HEK293 (cell line): ENCODE results near the gene PIK3C2G.

Experiments
- CTCF ChIA-PET: fragments of 350-600 bp; formaldehyde crosslinking; extraction: SDS; loops from one replicate; lab custom pipeline; 2021; ENCODE audit warnings: antibody characterized with exemption; lab: Yijun Ruan, JAX
- POLR2A ChIA-PET: fragments of 300-600 bp; formaldehyde crosslinking; extraction: SDS; loops from one replicate; lab custom pipeline; 2020; ENCODE audit warnings: antibody characterized with exemption, inconsistent platforms; lab: Yijun Ruan, JAX
- H3K27ac ChIP-seq: fragments of 200-500 bp; sonication (Bioruptor generic); 2 replicates; pipeline ENCODE4 v1.5.1; 2014; ENCODE audit warnings: low read depth, low read length, control low read depth, inconsistent platforms; ENCODE audit errors: extremely low read depth
- H3K36me3 ChIP-seq, 2 experiments: fragments of 200-500 bp in 1 of 2; sonication (Bioruptor generic) in 1 of 2; 1 replicate in 1 of 2; 2 replicates in 1 of 2; pipeline ENCODE4 v1.5.1; 2014 to 2017; ENCODE audit warnings: inconsistent platforms in 2 of 2, low read length in 2 of 2; ENCODE audit not compliant: control insufficient read depth in 2 of 2, insufficient read depth in 1 of 2
- H3K4me1 ChIP-seq: fragments of 200-500 bp; sonication (Bioruptor generic); 2 replicates; pipeline ENCODE4 v1.5.1; 2014; ENCODE audit warnings: mild to moderate bottlenecking, low read length, inconsistent platforms; ENCODE audit not compliant: control insufficient read depth, insufficient read depth
- H3K4me3 ChIP-seq: 2 replicates; pipeline ENCODE4 v1.5.1; 2011; ENCODE audit warnings: low read depth, mild to moderate bottlenecking, control low read depth, low read length, moderate library complexity
- H3K9me3 ChIP-seq: fragments of 200-500 bp; sonication (Bioruptor generic); 2 replicates; pipeline ENCODE4 v1.5.1; 2014; ENCODE audit warnings: low read depth, low read length, inconsistent platforms; ENCODE audit not compliant: control insufficient read depth, insufficient read depth
- GLIS2 ChIP-seq: fragments of 450-650 bp; formaldehyde crosslinking; IDR thresholded peaks from 2 replicates; pipeline ENCODE4 v1.5.1; 2016; ENCODE audit warnings: missing biosample characterization, missing genetic modification characterization
- HOXC10 ChIP-seq: sonication (generic); formaldehyde crosslinking; IDR thresholded peaks from 2 replicates; pipeline ENCODE4 v1.8.1; 2023; ENCODE audit warnings: mild to moderate bottlenecking, missing genetic modification reagents
- KLF10 ChIP-seq: fragments of 450-650 bp; IDR thresholded peaks from 2 replicates; pipeline ENCODE4 v1.5.1; 2018; ENCODE audit warnings: missing biosample characterization, mild to moderate bottlenecking, missing genetic modification characterization
- MYNN ChIP-seq: fragments of 450-650 bp; formaldehyde crosslinking; IDR thresholded peaks from 2 replicates; pipeline ENCODE4 v1.5.1; 2016; ENCODE audit warnings: missing biosample characterization, missing genetic modification characterization, borderline replicate concordance
- SALL2 ChIP-seq: fragments of 450-650 bp; formaldehyde crosslinking; IDR thresholded peaks from 2 replicates; pipeline ENCODE4 v1.5.0; 2017; ENCODE audit warnings: missing biosample characterization, mild to moderate bottlenecking, missing genetic modification characterization, borderline replicate concordance
- WT1 ChIP-seq: fragments of 450-650 bp; formaldehyde crosslinking; IDR thresholded peaks from 2 replicates; pipeline ENCODE4 v1.5.1; 2016; ENCODE audit warnings: missing biosample characterization, missing genetic modification characterization
- YY2 ChIP-seq: fragments of 450-650 bp; formaldehyde crosslinking; IDR thresholded peaks from 2 replicates; pipeline ENCODE4 v1.5.1; 2016; ENCODE audit warnings: missing biosample characterization, missing genetic modification characterization
- ZBTB7A ChIP-seq: fragments of 450-650 bp; formaldehyde crosslinking; IDR thresholded peaks from 2 replicates; pipeline ENCODE4 v1.5.1; 2016; ENCODE audit warnings: low read depth, missing biosample characterization, missing genetic modification characterization
- ZFP41 ChIP-seq: fragments of 450-650 bp; formaldehyde crosslinking; IDR thresholded peaks from 2 replicates; pipeline ENCODE4 v1.5.1; 2016; ENCODE audit warnings: missing biosample characterization, missing genetic modification characterization, borderline replicate concordance
- ZFP69B ChIP-seq: fragments of 450-650 bp; formaldehyde crosslinking; IDR thresholded peaks from 2 replicates; pipeline ENCODE4 v1.5.1; 2016; ENCODE audit warnings: missing biosample characterization, missing genetic modification characterization
- ZNF114 ChIP-seq: fragments of 450-650 bp; formaldehyde crosslinking; IDR thresholded peaks from 2 replicates; pipeline ENCODE4 v1.5.0; 2017; ENCODE audit warnings: missing biosample characterization, missing genetic modification characterization
- ZNF140 ChIP-seq: fragments of 450-650 bp; formaldehyde crosslinking; IDR thresholded peaks from 2 replicates; pipeline ENCODE4 v1.5.1; 2016; ENCODE audit warnings: missing biosample characterization, missing genetic modification characterization
- ZNF211 ChIP-seq: fragments of 450-650 bp; formaldehyde crosslinking; IDR thresholded peaks from 2 replicates; pipeline ENCODE4 v1.5.1; 2016; ENCODE audit warnings: low read depth, missing biosample characterization, missing genetic modification characterization
- ZNF274 ChIP-seq, 2 experiments: fragments of 200-500 bp in 1 of 2; fragments of 450-650 bp in 1 of 2; sonication (Bioruptor generic) in 1 of 2; formaldehyde crosslinking in 1 of 2; IDR thresholded peaks; 2 replicates each; pipeline versions ENCODE4 v1.5.1 to v1.6.1; 2014 to 2016; ENCODE audit warnings: borderline replicate concordance in 1 of 2, inconsistent platforms in 1 of 2, low read length in 1 of 2, missing biosample characterization in 1 of 2, missing genetic modification characterization in 1 of 2
- ZNF354C ChIP-seq: fragments of 450-650 bp; formaldehyde crosslinking; IDR thresholded peaks from 2 replicates; pipeline ENCODE4 v1.5.1; 2016; ENCODE audit warnings: missing biosample characterization, missing genetic modification characterization, low read depth, borderline replicate concordance
- ZNF366 ChIP-seq: fragments of 450-650 bp; formaldehyde crosslinking; conservative IDR thresholded peaks from 2 replicates; pipeline ENCODE4 v1.5.1; 2016; ENCODE audit warnings: missing biosample characterization, missing genetic modification characterization
- ZNF529 ChIP-seq: fragments of 450-650 bp; formaldehyde crosslinking; IDR thresholded peaks from 2 replicates; pipeline ENCODE4 v1.5.1; 2017; ENCODE audit warnings: missing genetic modification characterization, missing biosample characterization; ENCODE audit not compliant: insufficient replicate concordance
- ZNF544 ChIP-seq: fragments of 450-650 bp; formaldehyde crosslinking; IDR thresholded peaks from 2 replicates; pipeline ENCODE4 v1.5.0; 2017; ENCODE audit warnings: missing biosample characterization, missing genetic modification characterization
- ZNF555 ChIP-seq: fragments of 450-650 bp; formaldehyde crosslinking; conservative IDR thresholded peaks from 2 replicates; pipeline ENCODE4 v1.5.1; 2017; ENCODE audit warnings: missing biosample characterization, mild to moderate bottlenecking, missing genetic modification characterization, inconsistent platforms
- ZNF600 ChIP-seq: fragments of 450-650 bp; formaldehyde crosslinking; IDR thresholded peaks from 2 replicates; pipeline ENCODE4 v1.5.1; 2016; ENCODE audit warnings: missing biosample characterization, missing genetic modification characterization
- ZNF670 ChIP-seq: fragments of 450-650 bp; formaldehyde crosslinking; IDR thresholded peaks from 2 replicates; pipeline ENCODE4 v1.5.1; 2016; ENCODE audit warnings: missing biosample characterization, missing genetic modification characterization, low read depth
- ZNF707 ChIP-seq: fragments of 450-650 bp; formaldehyde crosslinking; IDR thresholded peaks from 2 replicates; pipeline ENCODE4 v1.5.1; 2016; ENCODE audit warnings: missing biosample characterization, missing genetic modification characterization
- ZNF843 ChIP-seq: fragments of 450-650 bp; formaldehyde crosslinking; IDR thresholded peaks from 2 replicates; pipeline ENCODE4 v1.5.1; 2016; ENCODE audit warnings: missing biosample characterization, missing genetic modification characterization
- TF ChIP-seq, protein P1 (sequence below): fragments of 450-650 bp; formaldehyde crosslinking; IDR thresholded peaks from 2 replicates; pipeline ENCODE4 v1.5.1; 2016; ENCODE audit warnings: missing biosample characterization, missing genetic modification characterization
- TF ChIP-seq, protein P2 (sequence below): fragments of 450-650 bp; formaldehyde crosslinking; IDR thresholded peaks from 2 replicates; pipeline ENCODE4 v1.5.1; 2017; ENCODE audit warnings: missing biosample characterization, missing genetic modification characterization
- TF ChIP-seq, protein P3 (sequence below): fragments of 450-650 bp; formaldehyde crosslinking; IDR thresholded peaks from 2 replicates; pipeline ENCODE4 v1.5.1; 2017; ENCODE audit warnings: missing biosample characterization, missing genetic modification characterization
- TF ChIP-seq, protein P4 (sequence below): fragments of 450-650 bp; formaldehyde crosslinking; IDR thresholded peaks from 2 replicates; pipeline ENCODE4 v1.5.1; 2016; ENCODE audit warnings: missing biosample characterization, missing genetic modification characterization

The PIK3C2G gene

DNA sequence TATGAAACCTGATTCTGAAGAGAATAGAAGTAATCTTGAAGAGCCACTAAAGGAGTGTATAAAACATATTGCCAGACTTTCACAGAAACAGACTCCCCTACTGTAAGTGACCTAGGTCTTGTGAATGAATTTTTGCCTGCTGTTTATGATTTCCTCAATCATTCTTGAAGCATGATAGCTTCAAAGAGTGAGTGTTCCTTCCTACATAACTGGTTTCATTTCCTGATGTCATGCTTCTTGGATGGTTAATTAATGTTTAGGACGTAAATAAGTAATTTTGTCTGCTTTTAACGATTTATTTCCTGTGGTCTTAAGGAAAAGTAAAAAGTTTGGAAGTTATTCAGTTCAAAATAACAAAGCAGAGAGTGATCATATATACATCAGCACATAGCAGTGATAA lies 129.8 kb downstream of the PIK3C2G start:
- H3K36me3 ChIP-seq: no peaks in the 10 kb centered on the region
- H3K27ac ChIP-seq: no peak overlapping the region
- CTCF ChIA-PET: interaction anchor here (0.6 kb wide), 1 partner anchor 897 kb away, joined by 3 read pairs; no protein-coding TSS in a partner anchor
- H3K4me3 ChIP-seq: no peak overlapping the region
- no peaks in the 10 kb centered on the region for H3K4me1 ChIP-seq
- POLR2A ChIA-PET: no interaction called here
- TF ChIP-seq ZNF707: no peak
- TF ChIP-seq GLIS2 (tag by site-specific recombination): no peak
- TF ChIP-seq ZFP41 (tag by site-specific recombination): no peak
- no peak for TF ChIP-seq ZNF544 (tag by site-specific recombination)
- no peak for TF ChIP-seq ZNF555
- no peak for TF ChIP-seq ZNF114 (tag by site-specific recombination)
- TF ChIP-seq ZNF600 (tag by site-specific recombination): no peak
- no peak for TF ChIP-seq ZFP69B (tag by site-specific recombination)
- TF ChIP-seq YY2 (tag by site-specific recombination): no peak
- TF ChIP-seq KLF10 (tag by site-specific recombination): no peak
- no peak for TF ChIP-seq WT1 (tag by site-specific recombination)
- no peak for TF ChIP-seq ZNF843 (tag by site-specific recombination)
- TF ChIP-seq ZNF354C: no peak
- H3K9me3 ChIP-seq: no peaks in the 10 kb centered on the region; the same call in 1 of the 2 replicates

DNA sequence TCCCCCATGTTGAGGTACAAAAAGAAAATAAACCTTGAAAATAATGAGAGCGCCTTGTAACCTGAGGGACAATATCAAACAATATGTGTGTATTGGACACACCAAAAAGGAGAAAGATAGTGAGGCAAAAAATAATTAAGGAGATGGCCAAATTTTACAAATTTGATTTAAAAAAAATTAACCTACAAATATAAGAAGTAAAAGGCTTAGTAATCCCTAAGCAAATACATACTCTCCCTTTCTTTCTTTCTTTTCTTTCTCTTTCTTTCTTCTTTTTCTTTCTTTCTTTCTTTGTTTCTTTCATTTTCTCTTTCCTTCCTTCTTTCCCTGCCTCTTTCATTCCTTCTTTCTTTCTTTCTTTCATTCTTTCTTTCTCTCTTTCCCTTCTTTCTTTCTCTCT lies 133.4 kb downstream of the PIK3C2G start:
- H3K27ac ChIP-seq: no peak overlapping the region
- TF ChIP-seq ZBTB7A (no peak), MYNN (no peak), ZNF140 (tag by site-specific recombination) (no peak), ZNF211 (tag by site-specific recombination) (no peak), HOXC10 (no peak), ZNF114 (tag by site-specific recombination) (no peak), ZNF366 (0 out of 2 replicates have a peak, but pooled peaks have one; percentile 13)
- TF ChIP-seq, protein P1, sequence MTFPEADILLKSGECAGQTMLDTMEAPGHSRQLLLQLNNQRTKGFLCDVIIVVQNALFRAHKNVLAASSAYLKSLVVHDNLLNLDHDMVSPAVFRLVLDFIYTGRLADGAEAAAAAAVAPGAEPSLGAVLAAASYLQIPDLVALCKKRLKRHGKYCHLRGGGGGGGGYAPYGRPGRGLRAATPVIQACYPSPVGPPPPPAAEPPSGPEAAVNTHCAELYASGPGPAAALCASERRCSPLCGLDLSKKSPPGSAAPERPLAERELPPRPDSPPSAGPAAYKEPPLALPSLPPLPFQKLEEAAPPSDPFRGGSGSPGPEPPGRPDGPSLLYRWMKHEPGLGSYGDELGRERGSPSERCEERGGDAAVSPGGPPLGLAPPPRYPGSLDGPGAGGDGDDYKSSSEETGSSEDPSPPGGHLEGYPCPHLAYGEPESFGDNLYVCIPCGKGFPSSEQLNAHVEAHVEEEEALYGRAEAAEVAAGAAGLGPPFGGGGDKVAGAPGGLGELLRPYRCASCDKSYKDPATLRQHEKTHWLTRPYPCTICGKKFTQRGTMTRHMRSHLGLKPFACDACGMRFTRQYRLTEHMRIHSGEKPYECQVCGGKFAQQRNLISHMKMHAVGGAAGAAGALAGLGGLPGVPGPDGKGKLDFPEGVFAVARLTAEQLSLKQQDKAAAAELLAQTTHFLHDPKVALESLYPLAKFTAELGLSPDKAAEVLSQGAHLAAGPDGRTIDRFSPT (tag by site-specific recombination): no peak
- TF ChIP-seq, all 188 proteins: peak for 1
- POLR2A ChIA-PET: no interaction called here
- no peaks in the 10 kb centered on the region for H3K4me1 ChIP-seq
- CTCF ChIA-PET: no interaction called here
- H3K36me3 ChIP-seq: no peaks in the 10 kb centered on the region
- no peaks in the 10 kb centered on the region; the same call in 1 of the 2 replicates for H3K9me3 ChIP-seq
- H3K4me3 ChIP-seq: no peak overlapping the region

DNA sequence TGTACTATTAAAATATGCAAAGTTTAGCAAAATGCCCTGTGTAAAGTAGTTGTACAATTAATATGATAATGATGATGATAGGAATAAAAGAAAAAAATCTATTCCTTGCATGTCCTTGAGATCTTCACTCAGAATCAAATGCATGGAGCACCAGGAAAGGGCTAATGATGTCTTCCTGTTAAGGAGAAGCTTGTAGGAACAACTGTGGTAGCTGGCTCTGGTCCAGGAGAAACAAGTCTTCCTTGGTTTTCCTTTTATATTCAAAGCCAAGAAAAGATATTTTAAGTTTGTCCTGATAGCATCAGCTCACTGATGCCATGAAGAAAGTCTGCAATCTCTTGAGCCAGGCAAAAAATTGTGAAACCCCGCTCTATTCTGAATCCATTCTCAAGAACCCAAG lies 138.9 kb downstream of the PIK3C2G start:
- no peak overlapping the region for H3K4me3 ChIP-seq
- ChIA-PET CTCF (interaction anchor here (0.6 kb wide), 1 partner anchor 81 kb away, joined by 4 read pairs; no protein-coding TSS in a partner anchor), POLR2A (no interaction called here)
- H3K4me1 ChIP-seq: no peaks in the 10 kb centered on the region
- no peaks in the 10 kb centered on the region for H3K9me3 ChIP-seq
- H3K36me3 ChIP-seq: no peaks in the 10 kb centered on the region
- H3K27ac ChIP-seq: no peak overlapping the region
- TF ChIP-seq ZNF529 (tag by site-specific recombination): no peak
- TF ChIP-seq SALL2 (tag by site-specific recombination): no peak
- no peak for TF ChIP-seq ZNF670 (tag by site-specific recombination)
- no peak for TF ChIP-seq KLF10 (tag by site-specific recombination)
- TF ChIP-seq, protein P2, sequence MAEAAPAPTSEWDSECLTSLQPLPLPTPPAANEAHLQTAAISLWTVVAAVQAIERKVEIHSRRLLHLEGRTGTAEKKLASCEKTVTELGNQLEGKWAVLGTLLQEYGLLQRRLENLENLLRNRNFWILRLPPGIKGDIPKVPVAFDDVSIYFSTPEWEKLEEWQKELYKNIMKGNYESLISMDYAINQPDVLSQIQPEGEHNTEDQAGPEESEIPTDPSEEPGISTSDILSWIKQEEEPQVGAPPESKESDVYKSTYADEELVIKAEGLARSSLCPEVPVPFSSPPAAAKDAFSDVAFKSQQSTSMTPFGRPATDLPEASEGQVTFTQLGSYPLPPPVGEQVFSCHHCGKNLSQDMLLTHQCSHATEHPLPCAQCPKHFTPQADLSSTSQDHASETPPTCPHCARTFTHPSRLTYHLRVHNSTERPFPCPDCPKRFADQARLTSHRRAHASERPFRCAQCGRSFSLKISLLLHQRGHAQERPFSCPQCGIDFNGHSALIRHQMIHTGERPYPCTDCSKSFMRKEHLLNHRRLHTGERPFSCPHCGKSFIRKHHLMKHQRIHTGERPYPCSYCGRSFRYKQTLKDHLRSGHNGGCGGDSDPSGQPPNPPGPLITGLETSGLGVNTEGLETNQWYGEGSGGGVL: no peak
- TF ChIP-seq, protein P3, sequence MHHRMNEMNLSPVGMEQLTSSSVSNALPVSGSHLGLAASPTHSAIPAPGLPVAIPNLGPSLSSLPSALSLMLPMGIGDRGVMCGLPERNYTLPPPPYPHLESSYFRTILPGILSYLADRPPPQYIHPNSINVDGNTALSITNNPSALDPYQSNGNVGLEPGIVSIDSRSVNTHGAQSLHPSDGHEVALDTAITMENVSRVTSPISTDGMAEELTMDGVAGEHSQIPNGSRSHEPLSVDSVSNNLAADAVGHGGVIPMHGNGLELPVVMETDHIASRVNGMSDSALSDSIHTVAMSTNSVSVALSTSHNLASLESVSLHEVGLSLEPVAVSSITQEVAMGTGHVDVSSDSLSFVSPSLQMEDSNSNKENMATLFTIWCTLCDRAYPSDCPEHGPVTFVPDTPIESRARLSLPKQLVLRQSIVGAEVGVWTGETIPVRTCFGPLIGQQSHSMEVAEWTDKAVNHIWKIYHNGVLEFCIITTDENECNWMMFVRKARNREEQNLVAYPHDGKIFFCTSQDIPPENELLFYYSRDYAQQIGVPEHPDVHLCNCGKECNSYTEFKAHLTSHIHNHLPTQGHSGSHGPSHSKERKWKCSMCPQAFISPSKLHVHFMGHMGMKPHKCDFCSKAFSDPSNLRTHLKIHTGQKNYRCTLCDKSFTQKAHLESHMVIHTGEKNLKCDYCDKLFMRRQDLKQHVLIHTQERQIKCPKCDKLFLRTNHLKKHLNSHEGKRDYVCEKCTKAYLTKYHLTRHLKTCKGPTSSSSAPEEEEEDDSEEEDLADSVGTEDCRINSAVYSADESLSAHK (tag by site-specific recombination): no peak
- TF ChIP-seq, protein P4, sequence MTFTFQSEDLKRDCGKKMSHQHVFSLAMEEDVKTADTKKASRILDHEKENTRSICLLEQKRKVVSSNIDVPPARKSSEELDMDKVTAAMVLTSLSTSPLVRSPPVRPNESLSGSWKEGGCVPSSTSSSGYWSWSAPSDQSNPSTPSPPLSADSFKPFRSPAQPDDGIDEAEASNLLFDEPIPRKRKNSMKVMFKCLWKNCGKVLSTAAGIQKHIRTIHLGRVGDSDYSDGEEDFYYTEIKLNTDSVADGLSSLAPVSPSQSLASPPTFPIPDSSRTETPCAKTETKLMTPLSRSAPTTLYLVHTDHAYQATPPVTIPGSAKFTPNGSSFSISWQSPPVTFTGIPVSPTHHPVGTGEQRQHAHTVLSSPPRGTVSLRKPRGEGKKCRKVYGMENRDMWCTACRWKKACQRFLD (tag by site-specific recombination): no peak
- TF ChIP-seq ZNF274 (IDR thresholded peaks at IDR 0.05; ENCODE audit: low read length): no peak
- TF ChIP-seq ZNF274 (tag by site-specific recombination; IDR thresholded peaks at IDR 0.05; ENCODE audit: borderline replicate concordance): no peak
